Progenitor cell of endocrine pancreas (in vitro differentiated cells): ENCODE measurements around the gene TOMM6. TPM values are rescaled to one million over a fixed set of nuclear protein-coding genes. Genes with fewer than 3 reads are reported as not detected.

Experiments
- DNase-seq: peaks from one replicate; pipeline ENCODE4 v3.0.0; 2021; ENCODE audit warnings: low spot score; ENCODE audit not compliant: unreplicated experiment
- H3K27ac Mint-ChIP-seq: 2 replicates; pipeline ENCODE4 v1.8.0; 2021; ENCODE audit warnings: mild to moderate bottlenecking, moderate library complexity, mixed read lengths
- H3K27me3 Mint-ChIP-seq: 2 replicates; pipeline ENCODE4 v1.8.0; 2021; ENCODE audit warnings: mixed read lengths
- H3K36me3 Mint-ChIP-seq: 2 replicates; pipeline ENCODE4 v1.8.0; 2022; ENCODE audit warnings: mixed read lengths; ENCODE audit not compliant: insufficient read depth
- H3K4me1 Mint-ChIP-seq: 2 replicates; pipeline ENCODE4 v1.8.0; 2021; ENCODE audit warnings: low read depth, mixed read lengths
- H3K4me3 Mint-ChIP-seq: 2 replicates; pipeline ENCODE4 v1.8.0; 2021; ENCODE audit warnings: low read depth, mild to moderate bottlenecking, moderate library complexity, mixed read lengths
- H3K9me3 Mint-ChIP-seq: 2 replicates; pipeline ENCODE4 v1.8.0; 2021; ENCODE audit warnings: low read depth, mixed read lengths
- CTCF ChIP-seq: fragments of 200-600 bp; sonication (generic); IDR thresholded peaks from one replicate; pipeline ENCODE4 v1.5.0; 2021; ENCODE audit warnings: antibody characterized with exemption, mild to moderate bottlenecking; ENCODE audit not compliant: unreplicated experiment
- total RNA-seq: library from RNA; stranded (reverse); gene quantifications from 2 replicates; pipeline ENCODE4 v1.2.1, GENCODE V29; 2021

The TOMM6 gene
- total RNA-seq, 1 donor from 2014 or later = 172 TPM

- TF ChIP-seq CTCF = no peak
- no peaks in the 10 kb centered on the region for H3K4me1 Mint-ChIP-seq
- no peak overlapping the region for H3K4me3 Mint-ChIP-seq
- no peak for DNase-seq
- H3K27me3 Mint-ChIP-seq = no peaks in the 10 kb centered on the region
- H3K27ac Mint-ChIP-seq = no peak overlapping the region
- no peaks in the 10 kb centered on the region for H3K9me3 Mint-ChIP-seq
- H3K36me3 Mint-ChIP-seq = peaks cover 3% of the 10 kb centered on the region
Measured at GRCh38 chr6:41813469-41813868, 26.0 kb downstream of the TOMM6 start.

- Mint-ChIP-seq H3K36me3 (peaks cover 3% of the 10 kb centered on the region), H3K9me3 (no peaks in the 10 kb centered on the region), H3K27me3 (no peaks in the 10 kb centered on the region), H3K4me3 (no peak overlapping the region), H3K27ac (no peak overlapping the region), H3K4me1 (no peaks in the 10 kb centered on the region)
- no peak for TF ChIP-seq CTCF
- no peak for DNase-seq
Measured at GRCh38 chr6:41813956-41814355, 26.5 kb downstream of the TOMM6 start.

- Mint-ChIP-seq H3K27ac (no peak overlapping the region), H3K4me3 (no peak overlapping the region), H3K9me3 (no peaks in the 10 kb centered on the region), H3K27me3 (no peaks in the 10 kb centered on the region), H3K36me3 (peaks cover 3% of the 10 kb centered on the region), H3K4me1 (no peaks in the 10 kb centered on the region)
- no peak for TF ChIP-seq CTCF
- DNase-seq = no peak
Measured at GRCh38 chr6:41814629-41815028, 27.1 kb downstream of the TOMM6 start.

GRCh38 chr6:41815587-41815986 is 28.1 kb downstream of the TOMM6 start:
- no peak for DNase-seq
- Mint-ChIP-seq H3K27me3 (no peaks in the 10 kb centered on the region), H3K4me3 (no peak overlapping the region), H3K27ac (no peak overlapping the region), H3K9me3 (no peaks in the 10 kb centered on the region), H3K4me1 (no peaks in the 10 kb centered on the region), H3K36me3 (peaks cover 3% of the 10 kb centered on the region)
- no peak for TF ChIP-seq CTCF

- Mint-ChIP-seq H3K9me3 (no peaks in the 10 kb centered on the region), H3K27me3 (no peaks in the 10 kb centered on the region), H3K4me3 (no peak overlapping the region), H3K4me1 (no peaks in the 10 kb centered on the region), H3K27ac (peak overlapping the region; percentile 85), H3K36me3 (peaks cover 3% of the 10 kb centered on the region)
- no peak for TF ChIP-seq CTCF
- DNase-seq = no peak
Measured at GRCh38 chr6:41818271-41819054, 31.0 kb downstream of the TOMM6 start.
